HG03521 (cell line): ENCODE measurements around the gene OR2T29.
"Not testable (repeated sequence)": the region's sequence is repeated elsewhere in the genome, so short reads cannot be mapped to it uniquely, and the experiment has no call there.

Source experiments
- ATAC-seq: cut with Tn5 transposase; IDR thresholded peaks from one replicate; pipeline ENCODE4 v1.9.1; 2021; ENCODE audit warnings: mild to moderate bottlenecking, moderate library complexity; ENCODE audit not compliant: unreplicated experiment

The OR2T29 gene

GRCh38 chr1:248521856-248522255 lies 40.7 kb downstream of the OR2T29 start:
- ATAC-seq, result no peak

GRCh38 chr1:248510217-248510616 lies 52.4 kb downstream of the OR2T29 start:
- ATAC-seq, result not testable (repeated sequence)

- not testable (repeated sequence) for ATAC-seq
These were observed 54.8 kb downstream of the OR2T29 start, which contains the start of gene OR2G6 for GRCh38 chr1:248507773-248508172. Gene OR2G6, plus strand, starts transcription at chr1:248508073. Its CDS starts 13,574 bp downstream, at chr1:248521647.
